ENCODE results near the gene IRAK1.

GRCh38 chrX:154043003-154043763 lies 23.5 kb upstream of the IRAK1 start:
- TF ChIP-seq, protein P1, sequence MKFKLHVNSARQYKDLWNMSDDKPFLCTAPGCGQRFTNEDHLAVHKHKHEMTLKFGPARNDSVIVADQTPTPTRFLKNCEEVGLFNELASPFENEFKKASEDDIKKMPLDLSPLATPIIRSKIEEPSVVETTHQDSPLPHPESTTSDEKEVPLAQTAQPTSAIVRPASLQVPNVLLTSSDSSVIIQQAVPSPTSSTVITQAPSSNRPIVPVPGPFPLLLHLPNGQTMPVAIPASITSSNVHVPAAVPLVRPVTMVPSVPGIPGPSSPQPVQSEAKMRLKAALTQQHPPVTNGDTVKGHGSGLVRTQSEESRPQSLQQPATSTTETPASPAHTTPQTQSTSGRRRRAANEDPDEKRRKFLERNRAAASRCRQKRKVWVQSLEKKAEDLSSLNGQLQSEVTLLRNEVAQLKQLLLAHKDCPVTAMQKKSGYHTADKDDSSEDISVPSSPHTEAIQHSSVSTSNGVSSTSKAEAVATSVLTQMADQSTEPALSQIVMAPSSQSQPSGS (IDR thresholded peaks at IDR 0.05; ENCODE audit: low read length), result no peak
- TF ChIP-seq POLR2A (IDR thresholded peaks at IDR 0.05; ENCODE audit: low read depth, low read length), result no peak
- TF ChIP-seq, protein P2, sequence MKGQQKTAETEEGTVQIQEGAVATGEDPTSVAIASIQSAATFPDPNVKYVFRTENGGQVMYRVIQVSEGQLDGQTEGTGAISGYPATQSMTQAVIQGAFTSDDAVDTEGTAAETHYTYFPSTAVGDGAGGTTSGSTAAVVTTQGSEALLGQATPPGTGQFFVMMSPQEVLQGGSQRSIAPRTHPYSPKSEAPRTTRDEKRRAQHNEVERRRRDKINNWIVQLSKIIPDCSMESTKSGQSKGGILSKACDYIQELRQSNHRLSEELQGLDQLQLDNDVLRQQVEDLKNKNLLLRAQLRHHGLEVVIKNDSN (IDR thresholded peaks at IDR 0.05; ENCODE audit: borderline replicate concordance, extremely low read length, insufficient read depth, low read depth, low read length), result no peak
- TF ChIP-seq, protein P3, sequence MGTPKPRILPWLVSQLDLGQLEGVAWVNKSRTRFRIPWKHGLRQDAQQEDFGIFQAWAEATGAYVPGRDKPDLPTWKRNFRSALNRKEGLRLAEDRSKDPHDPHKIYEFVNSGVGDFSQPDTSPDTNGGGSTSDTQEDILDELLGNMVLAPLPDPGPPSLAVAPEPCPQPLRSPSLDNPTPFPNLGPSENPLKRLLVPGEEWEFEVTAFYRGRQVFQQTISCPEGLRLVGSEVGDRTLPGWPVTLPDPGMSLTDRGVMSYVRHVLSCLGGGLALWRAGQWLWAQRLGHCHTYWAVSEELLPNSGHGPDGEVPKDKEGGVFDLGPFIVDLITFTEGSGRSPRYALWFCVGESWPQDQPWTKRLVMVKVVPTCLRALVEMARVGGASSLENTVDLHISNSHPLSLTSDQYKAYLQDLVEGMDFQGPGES (IDR thresholded peaks at IDR 0.05), result no peak
- TF ChIP-seq CTCF (IDR thresholded peaks at IDR 0.05 in 2 of 3, conservative IDR thresholded peaks at IDR 0.05 in 1 of 3; ENCODE audit: control insufficient read depth in 2 of 3, extremely low read depth in 1 of 3, insufficient read depth in 1 of 3, low read depth in 3 of 3, low read length in 3 of 3), result no peak
- no peak for TF ChIP-seq CHD2 (IDR thresholded peaks at IDR 0.05; ENCODE audit: borderline replicate concordance, low read depth, low read length)
- no peak for TF ChIP-seq PAX5 (IDR thresholded peaks at IDR 0.05; ENCODE audit: borderline replicate concordance, low read depth, low read length)
- no peak for TF ChIP-seq POLR2AphosphoS5 (IDR thresholded peaks at IDR 0.05; ENCODE audit: low read length)
- TF ChIP-seq KDM1A (IDR thresholded peaks at IDR 0.05; ENCODE audit: borderline replicate concordance), result no peak
- TF ChIP-seq RFX5 (IDR thresholded peaks at IDR 0.05; ENCODE audit: low read depth, low read length), result no peak
